ENCODE data around the gene BANP.
"Not testable (repeated sequence)": the region's sequence is repeated elsewhere in the genome, so short reads cannot be mapped to it uniquely, and the experiment has no call there.

DNA sequence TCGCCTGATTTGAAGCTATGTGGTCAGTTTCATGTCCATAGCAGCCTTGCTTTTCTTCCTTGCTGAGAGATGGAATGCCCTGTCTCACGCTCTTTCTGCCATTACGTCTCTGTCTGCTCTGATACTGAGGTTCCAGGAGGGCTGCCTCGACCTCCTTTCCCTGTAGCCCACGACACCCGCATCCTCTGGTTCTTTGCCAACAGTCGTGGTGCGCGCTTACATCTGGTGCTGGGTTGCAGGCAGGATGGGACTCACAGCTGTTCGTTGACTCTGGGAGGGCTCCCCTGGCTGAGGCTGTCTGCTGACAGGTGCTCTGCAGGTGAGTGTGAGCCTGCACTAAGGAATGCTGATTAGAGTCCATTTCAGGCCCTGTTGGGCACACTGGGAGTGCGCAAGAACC, 90.3 kb downstream of the BANP start:
- TF ChIP-seq EZH2 (IDR thresholded peaks at IDR 0.05; ENCODE audit: insufficient read depth, poor library complexity, severe bottlenecking); EZH2phosphoT487 (IDR thresholded peaks at IDR 0.05; ENCODE audit: insufficient read depth, low read depth): not testable (repeated sequence)

Data from GM23248 (cell line).